Measurements from ENCODE around the gene ANO1.

Gene ANO1

DNA sequence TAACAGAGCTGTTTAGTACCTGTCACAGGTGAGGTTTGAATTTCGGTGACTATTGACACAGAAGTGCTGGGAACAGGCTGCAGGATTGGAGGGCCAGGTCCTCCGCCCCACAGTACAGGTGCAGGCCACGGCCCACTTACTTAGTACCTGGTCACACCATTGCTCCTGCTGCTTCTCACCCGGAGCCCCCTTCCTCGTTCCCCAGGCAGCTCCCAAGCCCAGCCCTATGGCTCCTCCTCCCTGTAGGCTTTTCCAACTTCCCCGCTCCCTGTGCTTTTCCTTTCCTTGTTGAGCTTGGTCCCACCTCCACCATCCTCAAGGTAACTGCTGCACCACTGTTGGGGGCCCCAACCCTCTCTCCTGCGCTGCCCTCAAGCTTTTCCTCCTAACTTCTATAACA is 27.9 kb upstream of the ANO1 start:
- DNase-seq (ENCODE audit: low spot score) = no peak

DNA sequence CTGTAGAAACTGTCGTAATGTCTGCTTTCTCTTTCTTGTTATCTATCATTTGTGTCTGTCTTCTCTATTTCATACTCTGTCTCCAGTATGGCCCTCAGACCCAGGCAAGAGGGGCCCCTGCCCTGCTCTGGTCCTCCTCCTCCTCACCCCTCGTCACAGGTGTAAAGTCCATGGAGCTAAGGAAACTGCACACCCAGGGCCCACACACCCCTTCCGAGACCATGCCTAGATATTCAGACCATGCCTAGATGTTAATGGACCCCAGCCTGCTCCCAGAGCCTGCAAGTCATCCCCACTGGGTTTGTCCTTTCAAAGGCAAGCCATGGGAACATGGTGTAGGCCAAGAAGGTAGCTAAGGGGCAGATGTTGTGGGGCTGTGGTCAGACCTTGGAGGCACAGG is 24.1 kb upstream of the ANO1 start:
- no peak for DNase-seq (ENCODE audit: low spot score)

DNA sequence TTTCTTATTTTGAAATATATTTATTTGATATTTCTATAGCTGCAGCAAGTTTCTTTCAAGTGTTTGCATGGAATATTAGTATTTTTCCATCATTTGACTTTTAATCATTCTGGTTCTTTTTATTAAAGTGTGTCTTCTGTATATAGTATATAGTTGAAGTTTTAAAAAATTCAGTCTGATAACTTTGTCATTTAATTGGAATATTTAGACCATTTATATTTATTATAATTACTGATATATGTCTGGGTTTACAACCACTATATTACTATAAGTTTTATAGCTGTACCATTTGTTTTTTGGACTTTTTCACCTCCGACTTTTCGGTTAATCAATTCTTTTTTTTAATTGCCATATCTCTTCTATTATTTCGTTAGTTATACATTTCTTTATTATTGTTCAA is 22.7 kb upstream of the ANO1 start:
- DNase-seq (ENCODE audit: low spot score) = no peak

DNA sequence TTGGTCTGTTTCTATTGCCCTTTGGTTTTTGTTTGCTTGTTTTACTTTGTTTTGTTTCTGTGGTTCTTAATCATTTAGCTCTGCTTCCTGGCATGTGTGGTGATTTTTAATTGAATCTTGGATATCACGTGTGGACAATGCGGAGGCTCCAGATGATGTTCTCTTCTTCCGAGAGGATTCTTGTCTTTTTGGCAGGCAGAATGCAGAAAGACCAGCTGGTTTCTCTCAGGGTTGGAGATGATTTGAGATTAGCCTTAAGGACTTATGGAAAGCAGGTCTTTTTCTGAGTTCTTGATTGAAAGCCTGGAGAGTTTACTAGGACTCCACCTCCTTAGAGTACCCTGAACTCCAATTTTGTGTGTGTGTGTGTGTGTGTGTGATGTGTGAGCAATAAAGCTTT is 21.0 kb upstream of the ANO1 start:
- DNase-seq (ENCODE audit: low spot score) = no peak

DNA sequence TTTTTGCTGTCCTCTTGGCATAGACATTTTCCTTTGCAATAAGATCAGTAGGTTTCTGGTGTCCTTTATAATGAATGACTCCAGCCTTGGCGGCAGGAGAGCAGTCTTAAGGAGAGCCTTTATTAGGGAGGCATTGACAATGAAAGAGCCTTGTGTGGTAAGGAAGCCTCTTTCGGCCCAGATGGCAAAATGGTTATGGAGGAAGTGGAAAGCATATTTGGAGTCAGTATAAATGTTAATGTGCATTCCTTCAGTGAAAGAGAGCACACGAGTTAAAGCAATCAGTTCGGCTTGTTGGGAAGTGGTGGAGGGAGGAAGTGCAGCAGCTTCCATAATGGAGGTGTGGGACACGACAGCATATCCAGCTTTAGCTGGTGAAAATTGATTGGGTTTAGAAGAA is 18.1 kb upstream of the ANO1 start:
- no peak for DNase-seq (ENCODE audit: low spot score)

DNA sequence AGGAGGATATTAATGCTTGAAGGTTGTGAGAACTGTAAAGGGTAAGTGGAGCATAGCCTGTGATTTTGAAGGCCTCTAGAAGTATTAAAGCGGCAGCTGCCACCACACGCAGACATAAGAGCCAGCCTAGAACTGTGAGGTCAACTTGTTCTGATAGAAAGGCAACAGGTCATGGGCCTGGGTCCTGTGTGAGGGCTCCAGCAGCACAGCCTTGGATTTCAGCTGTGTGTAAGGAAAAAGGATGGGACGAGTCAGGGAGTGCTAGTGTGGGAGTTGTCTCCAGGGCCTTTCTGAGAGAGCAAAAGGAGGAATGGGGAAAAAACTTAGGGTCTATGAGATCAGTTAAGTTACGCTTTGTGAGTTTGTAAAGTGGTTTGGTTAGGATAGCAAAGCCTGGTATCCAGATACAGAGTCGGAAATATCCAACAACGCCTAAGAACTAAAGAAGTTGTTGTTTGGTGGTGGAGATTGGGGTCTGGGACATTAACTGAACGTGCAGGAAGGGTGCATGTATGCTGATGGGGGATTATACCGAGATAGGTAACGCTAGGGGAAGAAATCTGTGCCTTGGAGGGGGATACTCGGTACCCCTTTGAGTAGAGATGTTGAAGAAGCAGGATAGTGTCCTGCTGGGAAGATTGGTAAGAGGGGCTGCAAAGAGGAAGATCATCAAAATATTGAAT is 17.4 kb upstream of the ANO1 start:
- no peak for DNase-seq (ENCODE audit: low spot score)

DNA sequence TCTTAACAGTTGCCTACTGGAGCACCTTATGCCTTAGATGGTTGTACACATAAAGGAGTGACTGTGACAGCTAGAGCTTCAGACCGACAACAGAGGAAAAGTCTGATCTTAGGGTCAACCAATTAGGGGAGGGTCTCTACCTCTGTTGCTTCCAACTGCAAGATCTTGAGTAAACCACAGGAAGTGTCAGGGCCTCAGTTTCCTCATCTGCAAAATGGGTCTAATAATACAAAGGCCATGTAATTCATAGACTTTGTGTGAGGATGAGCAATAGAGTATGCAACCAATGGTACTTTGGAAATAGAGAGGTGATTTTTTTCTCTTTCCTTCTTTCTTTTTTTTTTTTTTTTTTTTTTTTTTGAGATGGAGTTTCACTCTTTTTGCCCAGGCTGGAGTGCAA is 16.4 kb upstream of the ANO1 start:
- DNase-seq (ENCODE audit: low spot score) = no peak

DNA sequence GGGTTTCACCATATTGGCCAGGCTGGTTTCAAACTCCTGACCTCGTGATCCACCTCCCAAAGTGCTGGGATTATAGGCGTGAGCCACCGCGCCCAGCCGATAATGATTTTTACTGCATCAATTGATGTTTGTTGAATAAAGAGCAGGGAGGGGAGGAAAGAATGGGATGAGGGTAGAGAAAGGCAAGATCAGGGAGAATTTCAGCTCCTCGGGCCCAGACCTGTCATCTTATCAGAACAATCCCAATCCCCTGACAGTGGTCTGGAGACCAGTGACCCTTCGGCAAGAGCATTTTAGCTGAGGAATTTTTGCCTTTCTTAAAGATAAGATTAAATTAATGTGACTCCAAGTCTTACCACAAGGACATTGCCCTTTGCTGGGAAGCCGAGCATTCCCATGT is 15.0 kb upstream of the ANO1 start:
- DNase-seq (ENCODE audit: low spot score) = no peak

DNA sequence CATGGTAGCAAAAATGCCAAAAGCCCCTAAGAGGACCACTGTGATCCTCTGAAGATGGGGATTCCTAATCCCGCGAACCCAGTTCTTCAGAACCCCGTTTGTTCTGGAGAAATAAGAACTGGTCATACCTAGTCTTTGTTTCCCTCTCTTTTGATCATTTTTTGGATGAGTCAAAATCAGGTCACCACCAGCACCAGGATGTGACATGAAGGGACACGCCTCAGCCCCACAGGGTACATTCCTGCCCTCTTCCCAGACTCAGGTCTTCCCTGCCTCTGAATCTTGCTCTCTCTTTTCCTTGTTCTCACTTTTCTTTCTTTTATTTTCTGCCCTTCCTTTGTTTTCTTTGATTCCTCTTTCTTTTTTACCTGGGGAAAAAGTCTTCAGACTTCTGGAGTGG is 14.6 kb upstream of the ANO1 start:
- DNase-seq (ENCODE audit: low spot score) = peak; percentile 73

DNA sequence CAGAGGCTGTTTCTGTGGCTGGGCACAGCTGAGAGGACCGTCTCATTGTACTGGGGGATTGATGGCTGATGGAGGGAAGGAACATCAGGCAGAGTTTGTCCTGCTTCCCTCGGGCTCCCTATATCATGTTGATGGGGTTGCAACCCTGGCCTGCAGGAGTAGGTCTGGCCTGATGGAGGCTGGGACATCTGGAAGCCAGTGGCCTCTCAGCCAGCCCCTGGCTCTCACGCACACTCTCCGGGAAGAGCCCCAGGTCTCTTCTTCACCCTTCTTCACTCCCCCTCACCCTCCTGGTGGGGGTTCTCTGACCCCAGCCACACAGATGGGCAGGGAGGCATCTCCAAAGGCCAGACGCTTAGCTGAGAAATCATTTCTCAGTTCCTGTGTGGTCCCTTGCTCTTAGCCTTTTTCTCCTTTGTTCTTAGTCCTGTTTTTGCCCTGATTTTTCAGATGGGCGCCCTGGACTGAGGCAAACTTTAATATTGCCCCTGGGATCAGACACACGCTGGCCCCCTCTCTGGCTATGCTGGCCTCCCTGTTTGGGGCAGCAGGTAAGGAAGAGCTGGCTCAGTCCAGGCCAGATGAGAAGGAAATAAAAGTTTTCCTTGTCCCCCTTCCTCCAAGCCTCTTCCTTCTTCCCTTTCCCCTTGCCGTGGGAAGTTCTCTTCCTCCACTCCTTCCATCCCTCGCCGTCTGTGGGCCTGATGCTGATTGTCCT is 13.9 kb upstream of the ANO1 start:
- no peak for DNase-seq (ENCODE audit: low spot score)

DNA sequence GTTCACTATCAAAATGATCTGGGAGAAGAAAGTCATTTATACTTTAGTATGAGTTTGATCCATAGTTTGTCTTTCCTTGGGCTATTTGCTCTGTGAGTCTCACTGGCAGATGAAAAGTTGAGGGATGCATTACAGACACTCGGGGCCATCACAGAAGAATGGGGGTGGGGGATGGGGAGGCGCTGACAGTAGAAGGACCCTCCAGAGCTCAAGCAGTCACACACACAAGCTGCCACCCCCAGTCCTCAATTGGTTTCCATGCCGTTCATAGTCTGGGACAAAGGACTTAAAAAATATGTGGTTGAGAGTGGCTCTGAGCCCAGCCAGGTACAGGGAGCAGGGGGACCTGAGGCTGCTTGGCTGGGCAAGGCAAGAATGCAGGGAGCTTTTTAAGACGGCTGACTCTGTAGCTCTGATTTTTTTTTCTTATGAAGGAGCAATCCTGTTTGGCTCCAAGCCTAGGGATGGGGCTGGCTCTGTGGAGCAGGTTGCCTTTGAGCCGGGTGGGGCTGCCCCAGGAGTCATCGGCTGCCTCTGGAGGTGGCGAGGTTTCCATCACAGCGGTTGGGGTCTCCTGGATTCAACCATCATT is 13.3 kb upstream of the ANO1 start:
- DNase-seq (ENCODE audit: low spot score) = no peak

DNA sequence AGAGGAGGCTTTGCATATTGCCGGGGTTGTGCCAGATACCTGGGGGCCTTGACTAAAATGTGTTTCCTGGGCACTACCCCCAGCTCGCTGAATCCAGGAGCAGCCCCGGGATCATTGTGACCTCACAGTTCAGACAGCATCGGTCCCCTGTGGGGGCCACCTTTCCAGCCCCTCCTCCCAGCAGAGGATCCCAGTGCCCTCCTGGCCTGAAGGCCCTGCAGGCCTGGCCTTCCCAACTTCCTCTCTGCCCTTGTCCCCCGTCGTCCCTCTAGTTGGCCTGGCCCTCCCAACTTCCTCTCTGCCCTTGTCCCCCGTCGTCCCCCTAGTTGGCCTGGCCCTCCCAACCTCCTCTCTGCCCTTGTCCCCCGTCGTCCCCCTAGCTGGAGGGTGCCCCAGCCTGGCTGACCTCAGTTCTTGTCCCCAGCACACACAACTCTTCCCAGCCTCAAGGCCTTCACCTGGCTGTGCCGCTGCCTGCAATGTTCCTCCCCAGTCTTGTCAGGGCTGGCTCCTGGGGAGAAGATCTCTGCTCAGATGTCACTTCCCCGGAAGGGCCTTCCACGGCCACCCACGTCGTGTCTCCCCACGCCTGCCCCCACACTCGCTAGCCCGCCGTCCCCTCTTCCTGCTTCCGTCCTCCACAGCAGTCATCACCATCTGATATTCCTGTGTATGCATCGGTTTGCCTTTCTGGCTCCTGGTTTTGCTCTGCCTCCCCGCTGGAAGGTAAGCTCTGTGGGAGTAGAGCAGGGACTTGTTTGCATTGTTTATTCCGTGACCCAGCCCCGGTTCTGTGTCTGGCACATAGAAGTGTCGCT is 12.6 kb upstream of the ANO1 start:
- DNase-seq (ENCODE audit: low spot score) = no peak

DNA sequence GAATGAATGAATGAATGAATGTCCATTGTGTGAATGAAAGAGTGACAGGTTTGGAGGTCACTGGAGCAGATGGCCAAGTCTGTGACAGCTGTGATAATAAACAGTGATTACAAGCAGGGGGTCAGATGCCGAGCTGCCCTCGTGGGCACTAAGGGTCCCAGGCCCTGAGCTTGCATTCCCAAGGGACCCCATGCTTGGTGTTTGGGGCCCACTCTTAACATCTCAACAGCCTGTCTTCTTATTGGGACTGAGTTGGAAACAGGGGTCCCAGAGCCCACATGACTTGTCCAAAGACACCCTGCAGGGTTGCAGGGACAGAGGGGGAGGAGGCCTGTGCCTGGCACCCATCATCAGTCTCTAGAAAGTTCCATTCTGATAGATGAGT is 12.0 kb upstream of the ANO1 start:
- no peak for DNase-seq (ENCODE audit: low spot score)

DNA sequence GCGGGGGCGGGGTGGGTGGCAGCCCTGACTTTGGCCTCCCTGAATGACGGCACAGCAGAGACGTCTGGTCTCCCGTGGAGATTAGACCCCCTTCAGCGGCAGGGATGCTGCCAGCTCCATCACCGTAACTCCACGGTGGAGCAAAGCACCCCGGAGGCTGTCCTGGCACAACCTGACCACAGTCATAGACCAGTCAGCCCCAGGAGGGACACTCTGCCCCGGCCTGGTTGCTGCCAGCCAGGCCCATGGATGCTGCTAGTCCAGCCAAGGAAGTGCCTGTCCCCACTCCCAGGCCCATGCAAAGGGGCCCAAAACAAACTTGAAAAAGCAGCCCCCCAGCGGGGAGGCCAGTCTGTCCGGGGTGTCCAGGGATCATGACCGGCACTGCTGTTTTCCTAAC is 11.5 kb upstream of the ANO1 start:
- DNase-seq (ENCODE audit: low spot score) = no peak

DNA sequence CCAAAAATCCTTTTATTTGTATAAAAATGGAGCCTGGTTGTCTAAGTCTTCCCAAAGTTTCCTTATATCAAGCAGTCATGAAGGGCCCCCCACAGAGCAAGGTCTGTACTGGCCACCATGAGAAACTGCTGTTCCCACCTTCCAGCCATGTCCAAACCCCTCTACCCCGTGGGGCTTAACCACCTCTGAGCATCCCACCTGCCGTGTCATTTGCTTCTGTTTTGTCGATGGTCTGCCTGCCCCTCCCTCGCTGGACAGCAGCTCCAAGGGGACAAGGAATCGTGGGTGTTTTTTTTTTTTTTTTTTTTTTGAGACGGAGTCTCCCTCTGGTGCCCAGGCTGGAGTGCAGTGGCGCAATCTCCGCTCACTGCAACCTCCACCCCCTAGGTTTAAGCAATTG is 11.1 kb upstream of the ANO1 start:
- DNase-seq (ENCODE audit: low spot score) = no peak

DNA sequence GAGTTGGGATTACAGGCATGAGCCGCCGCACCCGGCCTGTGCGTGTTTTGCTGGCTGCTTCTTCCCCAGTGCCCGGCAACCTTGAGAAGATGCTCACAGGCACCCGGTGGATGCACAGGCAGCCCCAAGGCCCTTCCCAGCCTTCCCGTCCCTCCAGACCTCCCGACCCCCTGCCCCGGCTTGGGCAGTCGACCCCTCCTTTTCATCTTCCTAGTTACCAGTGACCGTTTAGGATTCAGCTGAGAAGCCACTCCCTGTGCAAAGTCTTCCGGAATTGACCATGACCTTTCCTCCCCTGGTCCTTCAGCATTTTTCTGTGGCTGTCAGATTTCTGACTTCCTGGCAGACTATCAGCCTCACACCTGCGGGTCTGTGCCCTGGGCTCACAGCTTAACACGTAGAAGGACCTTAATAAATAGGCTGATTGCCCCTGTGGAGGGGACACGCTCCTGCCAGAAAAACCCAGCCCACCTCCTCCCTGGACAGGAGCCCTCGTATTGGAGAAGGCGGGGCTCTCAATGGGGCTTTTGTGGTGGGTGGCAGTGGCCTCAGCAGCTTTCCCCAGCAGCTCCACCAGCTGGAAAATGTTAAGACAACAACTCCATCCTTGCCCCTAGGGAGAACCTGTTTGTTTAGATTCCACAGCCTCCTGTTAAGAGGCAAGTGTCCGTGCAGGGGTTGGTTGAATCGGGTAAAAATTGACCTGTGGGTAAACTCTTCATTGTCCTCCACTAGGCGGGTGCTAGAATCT is 10.4 kb upstream of the ANO1 start:
- DNase-seq (ENCODE audit: low spot score) = peak; percentile 66

DNA sequence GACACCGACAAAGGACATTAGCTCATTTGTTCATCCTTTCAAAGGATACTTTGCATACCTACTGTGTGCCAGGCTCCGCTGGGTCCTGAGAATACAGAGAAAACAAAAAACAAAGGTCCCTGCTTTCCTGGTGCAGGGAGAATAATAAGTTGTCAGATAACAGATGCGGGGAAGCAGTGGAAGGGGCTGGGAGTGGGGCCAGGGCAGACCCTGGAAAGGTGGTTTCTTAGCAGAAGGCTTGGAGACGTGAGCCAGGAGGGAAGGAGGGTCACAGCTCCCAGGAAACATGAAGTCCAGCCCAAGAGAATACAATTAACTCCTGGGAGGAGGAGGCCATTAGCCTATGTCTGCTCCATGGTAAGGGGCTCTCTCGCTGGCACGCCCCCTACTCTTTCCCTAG is 9.8 kb upstream of the ANO1 start:
- DNase-seq (ENCODE audit: low spot score) = no peak

DNA sequence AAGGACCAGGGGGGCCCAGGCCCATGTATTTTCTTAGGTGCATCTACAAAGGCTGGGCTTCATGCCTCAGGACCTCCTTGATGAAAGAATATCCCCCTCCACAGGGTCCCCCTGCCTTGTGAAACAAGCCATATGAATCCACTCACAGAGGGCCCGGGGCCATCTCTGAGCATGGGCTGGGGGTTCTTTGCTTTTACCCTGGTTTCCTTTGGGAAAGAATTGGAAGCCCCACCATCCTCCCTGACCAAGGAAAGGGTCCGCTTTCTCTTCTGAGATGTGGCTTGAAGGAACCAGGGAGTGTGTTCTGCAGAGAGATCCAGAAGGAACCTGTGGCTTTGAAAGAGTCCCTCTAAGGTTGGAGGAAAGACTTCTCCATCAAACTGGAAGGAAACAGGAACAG is 9.2 kb upstream of the ANO1 start:
- no peak for DNase-seq (ENCODE audit: low spot score)

DNA sequence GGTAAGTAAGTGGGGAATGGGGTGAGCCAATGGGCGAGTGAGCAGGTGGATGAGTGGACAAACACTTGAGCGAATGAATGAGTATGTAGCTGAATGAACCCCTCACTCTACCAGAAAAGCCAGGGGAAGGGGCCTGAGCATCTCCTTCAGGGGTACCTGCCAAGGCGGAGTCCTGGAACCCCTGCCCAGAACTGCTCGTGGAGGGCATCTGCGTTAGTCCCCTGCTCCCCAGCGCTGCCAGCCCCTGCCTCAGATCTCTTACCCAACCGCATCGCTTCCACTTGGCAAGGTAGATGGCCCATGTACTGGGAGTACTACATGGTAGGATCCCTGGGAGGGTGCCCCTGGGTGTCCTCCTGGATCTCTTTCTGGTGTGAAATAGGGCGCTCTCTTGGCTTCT is 7.4 kb upstream of the ANO1 start:
- no peak for DNase-seq (ENCODE audit: low spot score)

DNA sequence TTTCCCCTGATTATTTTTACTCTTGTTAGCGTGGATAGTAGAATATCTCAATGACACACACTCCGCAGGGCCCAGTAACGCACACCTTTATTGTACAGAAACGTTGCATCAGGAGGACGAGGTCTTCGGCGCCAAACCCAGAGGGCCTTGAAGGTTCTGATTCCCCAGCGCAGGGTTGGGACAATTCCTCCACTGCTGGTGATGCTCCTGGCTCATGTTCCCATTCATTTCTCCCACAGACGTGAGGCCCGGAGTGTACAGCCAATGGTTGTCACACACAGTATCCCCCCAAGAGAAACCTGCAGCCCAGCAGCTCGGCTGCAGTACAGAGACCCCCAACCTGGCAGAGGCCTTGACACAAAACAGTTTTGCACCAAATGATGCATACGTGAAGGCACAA is 6.1 kb upstream of the ANO1 start:
- no peak for DNase-seq (ENCODE audit: low spot score)

DNA sequence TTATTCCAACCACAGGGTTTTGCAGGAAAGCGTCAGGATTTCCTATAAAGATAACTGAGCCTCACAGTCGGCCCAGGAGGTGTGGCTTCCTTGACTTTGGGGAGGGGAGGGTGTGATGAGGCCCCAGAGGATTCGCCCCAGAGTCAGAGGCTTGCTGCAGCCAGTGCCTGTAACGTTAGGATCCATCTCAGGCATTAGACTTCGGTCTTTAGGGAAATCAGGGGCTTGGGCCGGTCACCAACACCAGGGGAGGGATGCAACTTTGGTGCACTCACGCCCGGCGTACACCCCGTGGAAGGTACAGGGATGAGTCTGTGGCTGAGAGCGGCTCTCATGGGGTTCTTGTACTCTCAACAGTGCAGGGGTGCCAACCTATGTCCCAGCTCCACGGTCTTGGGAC is 5.7 kb upstream of the ANO1 start:
- no peak for DNase-seq (ENCODE audit: low spot score)

All from SW480 (cell line).